Lower leg skin (tissue), 4 donors: ENCODE results near the gene GLT1D1. TPM values are rescaled to one million over a fixed set of nuclear protein-coding genes. Genes with fewer than 3 reads are reported as not detected.

Source experiments
- DNase-seq, 2 donors: peaks; one replicate each; pipeline ENCODE4 v3.0.0-alpha.2; 2019; ENCODE audit warnings: low spot score in 2 of 2
- H3K4me3 ChIP-seq: fragments of 200-600 bp; sonication (generic); 2 replicates; pipeline ENCODE4 v1.5.1; 2017; ENCODE audit warnings: mild to moderate bottlenecking, low read depth; ENCODE audit not compliant: poor library complexity, severe bottlenecking
- CTCF ChIP-seq, 3 donors: fragments of 450-650 bp; IDR thresholded peaks; one replicate each; pipeline ENCODE4 v1.5.1; 2016; ENCODE audit warnings: antibody characterized with exemption in 3 of 3, mild to moderate bottlenecking in 3 of 3, moderate library complexity in 2 of 3
- POLR2A ChIP-seq, 2 donors: fragments of 450-650 bp; IDR thresholded peaks; one replicate each; pipeline ENCODE4 v1.6.1; 2016 to 2017; ENCODE audit warnings: antibody characterized with exemption in 2 of 2, mild to moderate bottlenecking in 1 of 2, moderate library complexity in 1 of 2
- WGBS, 2 donors: methylation state at CpG; one replicate each; pipeline ENCODE4 v1.1.5; 2018; 5-methylcytosine and 5-hydroxymethylcytosine counted together
- intact Hi-C: fragments of 100-400 bp; cut with DNase I; formaldehyde crosslinking; loops from one replicate; pipeline ENCODE4 v1.15.0; 2023; ENCODE audit warnings: low total_unique reads
- total RNA-seq, 4 donors: library from RNA; depleted of rRNA; stranded (reverse); fragments of >200 nt; gene quantifications; one replicate each; pipeline ENCODE4 v1.1.0, GENCODE V29; 2016

Gene GLT1D1
- total RNA-seq, 4 donors from 2014 or later, result 1.5 to 2.2 (median 1.9) TPM

GRCh38 chr12:128974881-128975280 lies 121.6 kb downstream of the GLT1D1 start:
- DNase-seq, result no peak
- TF ChIP-seq CTCF (IDR thresholded peaks at IDR 0.05), result no peak
- no peak for TF ChIP-seq POLR2A (IDR thresholded peaks at IDR 0.05)
- WGBS, 2 donors, result 75% methylated on average over 11 of the region's 11 CpGs
- intact Hi-C loops, result no loop called here
- no peak overlapping the region for H3K4me3 ChIP-seq

GRCh38 chr12:128976120-128976738 lies 123.0 kb downstream of the GLT1D1 start:
- intact Hi-C loops, result no loop called here
- no peak for DNase-seq
- 8 to 11% methylated on average over 22 of the region's 22 CpGs for WGBS, 2 donors
- no peak overlapping the region for H3K4me3 ChIP-seq
- TF ChIP-seq CTCF (IDR thresholded peaks at IDR 0.05) (no peak), POLR2A (IDR thresholded peaks at IDR 0.05) (no peak)

GRCh38 chr12:128977441-128977840 lies 124.2 kb downstream of the GLT1D1 start:
- DNase-seq, result no peak
- 77 to 81% methylated on average over 6 of the region's 6 CpGs for WGBS, 2 donors
- TF ChIP-seq POLR2A (IDR thresholded peaks at IDR 0.05) (no peak), CTCF (IDR thresholded peaks at IDR 0.05) (no peak)
- intact Hi-C loops, result no loop called here
- no peak overlapping the region for H3K4me3 ChIP-seq

- no peak for DNase-seq
- WGBS, 2 donors, result 56 to 72% methylated on average over 14 of the region's 14 CpGs
- no peak overlapping the region for H3K4me3 ChIP-seq
- no peak for TF ChIP-seq POLR2A (IDR thresholded peaks at IDR 0.05)
- no peak for TF ChIP-seq CTCF (IDR thresholded peaks at IDR 0.05)
- intact Hi-C loops, result no loop called here
Observed at GRCh38 chr12:128978067-128978466, 124.8 kb downstream of the GLT1D1 start.

- intact Hi-C loops, result no loop called here
- DNase-seq, result no peak
- no peak for TF ChIP-seq CTCF (IDR thresholded peaks at IDR 0.05)
- no peak for TF ChIP-seq POLR2A (IDR thresholded peaks at IDR 0.05)
- 89% methylated on average over 15 of the region's 15 CpGs for WGBS, 2 donors
- no peak overlapping the region for H3K4me3 ChIP-seq
Observed at GRCh38 chr12:128980623-128981022, 127.3 kb downstream of the GLT1D1 start.

- TF ChIP-seq CTCF (IDR thresholded peaks at IDR 0.05) (no peak), POLR2A (IDR thresholded peaks at IDR 0.05) (no peak)
- no peak overlapping the region for H3K4me3 ChIP-seq
- WGBS, 2 donors, result 42 to 48% methylated on average over 8 of the region's 8 CpGs
- intact Hi-C loops, result no loop called here
- DNase-seq, result no peak
Observed at GRCh38 chr12:128981971-128982533, 128.8 kb downstream of the GLT1D1 start.
